Ramos (cell line): ENCODE measurements around the gene ADIPOQ.
"Not testable (repeated sequence)": the region's sequence is repeated elsewhere in the genome, so short reads cannot be mapped to it uniquely, and the experiment has no call there.

Source experiments
- in situ Hi-C: fragments of 300-500 bp; cut with MboI; formaldehyde crosslinking; loops from one replicate; pipeline ENCODE4 v1.14.3; 2022; ENCODE audit warnings: low sequenced_read_pairs; ENCODE audit not compliant: unreplicated experiment

The ADIPOQ gene

GRCh38 chr3:186842426-186843038 lies at the start of gene ADIPOQ:
ADIPOQ (plus strand) TSS chr3:186842710; CDS start chr3:186853059, 10,349 bp downstream.
- in situ Hi-C loops: loop anchor here (25.0 kb wide), 1 partner anchor 845 kb away; no protein-coding TSS in a partner anchor

GRCh38 chr3:186798239-186798874 lies 44.2 kb upstream of the ADIPOQ start:
- in situ Hi-C loops: loop anchor here (25.0 kb wide), 1 partner anchor 1164 kb away; no protein-coding TSS in a partner anchor

- in situ Hi-C loops: no loop called here
These were observed 42.2 kb upstream of the ADIPOQ start for GRCh38 chr3:186800285-186800684.

- in situ Hi-C loops: no loop called here
These were observed 39.8 kb upstream of the ADIPOQ start for GRCh38 chr3:186802701-186803100.

DNA sequence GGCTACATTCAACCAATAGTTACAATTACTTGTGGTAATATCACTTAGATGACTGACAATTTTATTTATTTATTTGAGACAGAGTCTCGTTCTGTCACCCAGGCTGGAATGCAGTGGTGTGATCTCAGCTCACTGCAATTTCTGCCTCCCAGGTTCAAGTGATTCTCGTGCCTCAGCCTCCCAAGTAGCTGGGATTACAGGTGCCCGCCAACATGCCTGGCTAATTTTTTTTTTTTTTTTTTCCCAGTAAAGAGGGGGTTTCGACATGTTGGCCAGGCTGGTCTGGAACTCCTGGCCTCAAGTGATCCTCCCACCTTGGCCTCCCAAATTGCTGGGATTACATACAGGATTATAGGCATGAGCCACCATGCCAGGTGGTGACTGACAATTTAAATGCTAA lies 39.1 kb upstream of the ADIPOQ start:
- in situ Hi-C loops: not testable (repeated sequence)

DNA sequence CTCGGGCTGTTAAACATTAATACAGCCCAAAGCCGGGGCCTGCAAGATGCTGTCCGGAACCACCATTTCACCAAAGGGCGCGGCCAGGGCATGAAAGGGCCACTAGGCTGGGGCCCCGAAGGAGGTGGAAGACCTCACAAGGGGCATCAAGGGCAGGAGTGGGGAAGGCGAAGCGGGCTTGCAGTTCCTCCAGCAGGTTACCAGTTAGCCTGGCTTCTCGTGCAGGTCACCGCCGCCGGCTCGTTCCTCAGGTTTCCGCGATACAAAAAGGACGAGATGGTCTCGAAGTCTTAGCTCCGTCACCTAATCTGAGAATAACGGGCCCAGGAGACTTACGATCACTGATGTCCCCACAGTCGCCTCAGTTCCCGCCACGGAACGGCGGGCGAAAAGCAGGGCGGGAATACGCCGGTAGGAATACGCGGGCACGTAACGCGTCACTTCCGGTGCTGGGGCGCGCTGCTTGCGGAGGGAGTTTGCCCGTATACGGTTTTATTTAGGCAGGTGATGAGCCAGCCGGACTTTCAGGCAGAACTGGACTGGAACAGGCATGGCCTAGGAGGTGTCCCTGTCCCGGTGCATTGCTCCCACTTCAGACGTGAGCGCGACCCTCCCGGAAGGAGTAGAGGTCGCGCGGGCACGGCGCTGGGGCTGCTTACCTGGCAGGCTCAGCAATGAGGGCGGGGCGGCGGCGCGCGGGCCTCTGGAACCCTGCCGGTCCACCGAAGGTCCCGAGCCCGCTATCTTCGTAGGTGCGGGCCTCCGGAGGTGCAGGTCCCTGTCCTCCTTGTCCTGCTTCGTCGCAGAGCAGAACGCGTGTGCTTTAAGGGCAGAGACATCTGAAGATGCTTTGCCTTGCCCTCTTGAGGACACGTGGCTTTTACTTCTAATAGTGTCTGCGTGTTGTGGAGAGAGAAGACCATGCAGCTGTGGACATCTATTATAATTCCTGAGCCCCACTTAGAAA lies 36.1 kb upstream of the ADIPOQ start, which contains the start of gene RFC4:
Gene RFC4 (minus strand): TSS at position 394 of the 967 bp plus-strand sequence. CDS start 1,769 bp downstream, outside the sequence.
- in situ Hi-C loops: no loop called here

GRCh38 chr3:186807231-186807630 lies 35.3 kb upstream of the ADIPOQ start:
- in situ Hi-C loops: no loop called here

DNA sequence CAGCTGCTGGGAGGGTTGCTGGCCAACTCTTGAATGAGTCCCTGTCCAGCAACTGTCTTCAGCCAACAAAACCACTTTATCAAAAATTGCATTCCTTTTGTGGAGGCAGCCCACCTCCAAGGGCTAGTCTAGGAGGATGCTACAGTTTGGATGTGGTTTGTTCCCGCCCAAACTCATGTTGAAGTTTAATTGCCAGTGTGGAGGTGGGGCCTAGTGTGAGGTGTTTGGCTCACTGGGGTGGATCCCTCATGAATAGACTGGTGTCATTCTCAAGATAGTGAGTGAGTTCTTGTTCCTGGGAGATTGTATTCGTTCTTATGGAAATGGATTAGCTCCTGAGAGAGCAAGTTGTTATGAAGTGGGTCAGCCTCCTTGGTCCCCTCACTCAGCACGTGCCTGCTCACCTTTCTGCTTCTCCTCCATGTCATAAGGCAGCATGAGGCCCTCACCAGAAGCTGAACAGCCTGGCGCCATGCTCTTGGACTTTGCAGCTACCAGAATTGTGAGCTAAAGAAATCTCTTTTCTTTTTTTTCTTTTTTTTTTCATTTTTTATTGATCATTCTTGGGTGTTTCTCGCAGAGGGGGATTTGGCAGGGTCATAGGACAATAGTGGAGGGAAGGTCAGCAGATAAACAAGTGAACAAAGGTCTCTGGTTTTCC lies 32.0 kb upstream of the ADIPOQ start:
- in situ Hi-C loops: no loop called here

DNA sequence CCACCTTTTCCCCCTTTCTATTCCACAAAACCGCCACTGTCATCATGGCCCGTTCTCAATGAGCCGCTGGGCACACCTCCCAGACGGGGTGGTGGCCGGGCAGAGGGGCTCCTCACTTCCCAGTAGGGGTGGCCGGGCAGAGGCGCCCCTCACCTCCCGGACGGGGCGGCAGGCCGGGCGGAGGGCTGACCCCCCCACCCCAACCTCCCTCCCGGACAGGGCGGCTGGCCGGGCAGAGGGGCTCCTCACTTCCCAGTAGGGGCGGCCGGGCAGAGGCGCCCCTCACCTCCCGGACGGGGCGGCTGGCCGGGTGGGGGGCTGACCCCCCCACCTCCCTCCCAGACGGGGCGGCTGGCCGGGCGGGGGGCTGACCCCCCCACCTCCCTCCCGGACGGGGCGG lies 31.2 kb upstream of the ADIPOQ start:
- in situ Hi-C loops: not testable (repeated sequence)

DNA sequence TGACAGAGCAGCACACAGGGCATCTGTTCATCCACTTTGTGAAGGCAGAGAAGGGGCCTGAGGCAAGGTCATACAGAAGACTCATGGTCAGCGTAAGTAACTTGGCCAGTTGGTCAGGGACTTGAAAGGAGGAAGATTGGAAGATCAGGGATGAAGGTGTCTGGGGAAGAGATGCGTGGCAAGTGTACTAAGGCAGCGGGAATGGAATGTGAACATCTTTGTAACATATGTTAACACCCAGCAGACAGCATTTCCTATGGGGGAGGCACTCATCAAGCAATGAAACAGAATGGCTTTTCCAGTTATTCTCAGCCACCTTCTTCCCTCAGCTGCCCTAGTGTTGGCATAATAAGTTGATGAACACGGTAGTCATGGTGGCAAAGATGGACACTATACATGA lies 28.4 kb upstream of the ADIPOQ start:
- in situ Hi-C loops: no loop called here

DNA sequence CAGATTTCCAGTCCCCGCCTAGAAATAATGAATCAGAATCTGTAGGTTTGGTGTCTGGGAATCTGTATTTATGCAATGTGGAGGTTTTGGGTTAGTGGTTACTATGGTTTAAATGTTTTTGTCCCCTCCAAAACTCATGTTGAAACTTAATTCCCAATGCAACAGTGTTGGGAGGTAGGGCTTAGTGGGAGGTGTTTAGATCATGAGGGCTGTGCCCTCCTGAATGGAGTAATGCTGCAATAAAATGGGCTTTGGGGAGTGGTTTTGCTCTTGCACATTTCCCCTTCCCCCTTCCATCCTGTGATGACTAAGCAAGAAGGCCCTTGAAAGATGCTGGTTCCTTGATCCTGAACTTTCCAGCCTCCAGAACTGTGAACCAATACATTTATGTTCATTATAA lies 27.1 kb upstream of the ADIPOQ start:
- in situ Hi-C loops: loop anchor here (5.0 kb wide), 1 partner anchor 198 kb away; no protein-coding TSS in a partner anchor

GRCh38 chr3:186818516-186818915 lies 24.0 kb upstream of the ADIPOQ start:
- in situ Hi-C loops: loop anchor here (5.0 kb wide), 1 partner anchor 201 kb away; no protein-coding TSS in a partner anchor

GRCh38 chr3:186818956-186819355 lies 23.6 kb upstream of the ADIPOQ start:
- in situ Hi-C loops: loop anchor here (5.0 kb wide), 1 partner anchor 202 kb away; no protein-coding TSS in a partner anchor

DNA sequence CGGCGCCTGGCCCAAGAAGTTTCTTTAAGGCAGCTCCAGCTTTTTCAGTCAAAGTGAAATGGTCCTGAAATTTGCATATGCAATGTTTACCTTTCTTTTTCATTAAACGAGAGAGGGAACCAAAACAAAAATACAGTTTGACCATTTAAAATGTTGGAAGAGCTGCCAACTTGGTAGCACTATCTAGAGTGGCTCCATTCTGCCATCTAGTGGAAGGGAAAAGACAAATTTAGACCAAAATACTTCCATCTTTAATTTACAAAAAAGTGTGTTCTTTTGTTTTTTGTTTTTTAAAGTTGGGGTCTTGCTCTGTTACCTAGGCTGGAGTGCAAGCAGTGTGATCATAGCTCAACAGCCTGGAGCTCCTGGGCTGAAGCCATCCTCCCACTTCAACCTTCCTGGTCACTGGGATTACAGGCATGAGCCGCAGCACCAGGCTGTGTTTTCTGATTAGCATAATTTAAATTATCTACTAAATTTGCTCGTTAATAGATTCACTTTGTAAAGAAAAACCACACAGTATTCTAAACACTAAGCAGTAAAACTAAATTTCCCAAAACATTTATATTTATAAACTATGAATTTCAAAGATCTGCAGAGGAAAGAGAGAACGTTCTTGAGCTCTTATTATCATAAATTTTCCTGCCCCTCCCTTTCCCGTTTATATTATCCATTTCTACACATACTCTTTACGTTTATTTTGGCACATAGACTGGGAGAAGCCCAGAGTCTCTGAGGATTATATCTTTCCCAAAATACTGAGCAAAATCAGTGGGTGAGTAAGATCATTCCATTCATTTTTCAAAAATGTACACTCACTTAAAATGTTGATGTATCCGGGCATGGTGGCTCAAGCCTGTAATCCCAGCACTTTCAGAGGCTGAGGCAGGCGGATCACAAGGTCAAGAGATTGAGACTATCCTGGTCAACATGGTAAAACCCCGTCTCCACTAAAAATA lies 20.8 kb upstream of the ADIPOQ start:
- in situ Hi-C loops: no loop called here

GRCh38 chr3:186822388-186822759 lies 20.1 kb upstream of the ADIPOQ start:
- in situ Hi-C loops: not testable (repeated sequence)

DNA sequence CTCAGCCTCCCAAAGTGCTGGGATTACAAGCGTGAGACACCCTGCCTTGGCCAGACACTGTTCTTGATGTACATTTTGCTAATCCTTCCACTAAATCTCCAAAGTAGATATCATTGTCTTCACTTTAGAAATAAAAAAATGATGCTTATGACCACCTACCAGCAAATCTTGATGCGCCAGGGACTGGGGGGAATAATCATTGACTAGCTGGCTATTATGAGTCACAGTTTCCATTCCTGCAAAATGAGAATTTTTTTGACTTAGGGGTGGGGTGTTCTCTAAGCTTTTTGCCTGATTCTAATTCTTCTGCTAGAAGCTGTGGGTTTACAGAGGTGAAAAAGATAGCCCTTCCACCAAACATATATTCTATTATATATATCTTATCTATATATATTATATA lies 19.1 kb upstream of the ADIPOQ start:
- in situ Hi-C loops: no loop called here

DNA sequence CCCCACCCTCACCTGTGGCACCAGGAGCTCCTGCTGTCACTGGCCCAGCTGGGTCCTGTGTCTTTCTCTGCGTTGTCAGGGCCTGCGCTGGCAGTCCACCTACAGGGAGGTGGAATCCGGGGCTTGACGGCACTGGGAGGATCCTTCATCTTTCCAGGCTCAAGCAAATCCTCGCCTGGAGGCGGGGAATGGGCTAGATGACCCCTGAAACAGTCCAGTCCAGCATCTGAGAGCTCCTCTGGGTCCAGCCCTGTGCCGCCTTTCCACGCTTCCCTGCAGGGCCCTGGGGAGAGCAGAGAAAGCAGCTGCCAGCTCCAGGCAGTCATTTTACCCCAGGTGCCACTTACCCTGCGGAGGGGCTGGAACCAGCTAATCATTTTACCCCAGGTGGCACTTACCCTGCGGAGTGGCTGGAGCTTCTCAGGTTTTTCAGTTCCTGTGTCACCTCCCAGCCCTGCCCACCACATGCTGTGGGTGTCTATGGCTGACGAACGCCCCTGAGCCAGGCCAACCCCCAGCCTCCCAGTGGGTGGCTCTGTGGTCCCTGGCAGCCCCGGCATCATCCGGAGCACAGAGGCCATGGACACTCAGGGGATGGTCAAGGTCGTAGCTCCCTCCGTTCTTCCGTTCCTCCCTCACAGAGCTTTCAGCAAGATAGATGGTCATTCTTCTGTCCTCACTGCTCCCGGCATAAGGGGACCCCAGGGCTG lies 17.9 kb upstream of the ADIPOQ start:
- in situ Hi-C loops: loop anchor here (25.0 kb wide), 1 partner anchor 863 kb away; no protein-coding TSS in a partner anchor

DNA sequence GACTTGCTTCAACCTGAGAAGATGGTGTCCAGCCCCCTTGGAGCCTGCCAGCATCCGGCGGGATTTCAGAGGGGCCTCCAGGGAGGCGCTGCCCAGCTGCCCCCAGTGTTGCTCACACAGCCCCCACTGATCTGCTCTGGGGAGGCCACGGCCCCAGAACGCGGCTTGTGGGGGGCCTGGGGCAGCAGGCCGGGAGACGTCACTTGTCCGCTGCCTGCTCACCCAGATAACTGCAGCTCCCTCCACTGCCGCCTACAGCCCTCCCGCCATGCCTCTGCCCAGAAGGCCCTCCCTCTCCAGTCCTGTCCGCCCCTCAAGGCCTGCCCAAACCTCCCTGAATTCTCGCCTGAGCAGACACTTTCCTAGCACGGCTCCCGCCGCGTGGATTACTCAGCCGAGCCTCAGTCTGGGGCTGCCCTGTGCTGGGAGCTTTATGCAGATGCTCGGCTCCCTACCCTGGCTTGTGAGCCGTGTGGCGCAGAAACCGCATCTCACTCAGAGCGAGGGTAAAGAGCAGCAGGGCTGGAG lies 17.2 kb upstream of the ADIPOQ start:
- in situ Hi-C loops: loop anchor here (25.0 kb wide), 1 partner anchor 862 kb away; no protein-coding TSS in a partner anchor
